Transverse colon (tissue), 4 donors: ENCODE data around the gene TRAPPC2L. TPM values are rescaled to one million over a fixed set of nuclear protein-coding genes. Genes with fewer than 3 reads are reported as not detected.

Experiments
- DNase-seq: peaks from one replicate; pipeline ENCODE4 v3.0.0-alpha.2; 2019
- H3K27ac ChIP-seq, 4 donors: fragments of 200-600 bp; sonication (generic); 2 replicates each; pipeline ENCODE4 v1.5.1; 2016 to 2018; ENCODE audit warnings: inconsistent platforms in 4 of 4
- H3K27me3 ChIP-seq: fragments of 200-600 bp; sonication (generic); 2 replicates; pipeline ENCODE4 v1.5.1; 2017; ENCODE audit warnings: inconsistent platforms
- H3K36me3 ChIP-seq, 4 donors: fragments of 200-600 bp; sonication (generic); 2 replicates each; pipeline ENCODE4 v1.5.1; 2017 to 2019; ENCODE audit warnings: inconsistent platforms in 4 of 4
- H3K4me1 ChIP-seq, 4 donors: fragments of 200-600 bp; sonication (generic); 2 replicates each; pipeline ENCODE4 v1.5.1; 2017 to 2020; ENCODE audit warnings: inconsistent platforms in 4 of 4
- H3K4me3 ChIP-seq, 4 donors: fragments of 200-600 bp; sonication (generic); 1 replicate in 1 of 4; 2 replicates in 3 of 4; pipeline versions ENCODE4 v1.5.1 to v1.6.1; 2017 to 2019; ENCODE audit warnings: inconsistent platforms in 4 of 4
- H3K9me3 ChIP-seq, 2 donors: fragments of 200-600 bp; sonication (generic); 2 replicates each; pipeline ENCODE4 v1.5.1; 2017 to 2019; ENCODE audit warnings: inconsistent platforms in 2 of 2
- CTCF ChIP-seq, 5 experiments: fragments of 200-600 bp in 3 of 5; fragments of 450-650 bp in 2 of 5; sonication (generic) in 3 of 5; IDR thresholded peaks; 1 replicate in 2 of 5; 2 replicates in 3 of 5; pipeline ENCODE4 v1.5.1; 2016 to 2017; ENCODE audit warnings: antibody characterized with exemption in 5 of 5, inconsistent platforms in 3 of 5, mild to moderate bottlenecking in 2 of 5, moderate library complexity in 1 of 5
- EP300 ChIP-seq: sonication (generic); formaldehyde crosslinking; IDR thresholded peaks from one replicate; pipeline ENCODE4 v1.6.1; 2017; ENCODE audit warnings: antibody characterized with exemption, low read depth
- POLR2A ChIP-seq: fragments of 450-650 bp; IDR thresholded peaks from one replicate; pipeline ENCODE4 v1.6.1; 2016; ENCODE audit warnings: antibody characterized with exemption, mild to moderate bottlenecking, moderate library complexity
- POLR2AphosphoS5 ChIP-seq, 3 donors: sonication (generic); formaldehyde crosslinking; IDR thresholded peaks; one replicate each; pipeline ENCODE4 v1.6.1; 2016; ENCODE audit warnings: antibody characterized with exemption in 3 of 3
- WGBS, 2 donors: methylation state at CpG; one replicate each; pipeline ENCODE4 v1.1.5; 2018; ENCODE audit warnings: low coverage in 1 of 2; 5-methylcytosine and 5-hydroxymethylcytosine counted together
- in situ Hi-C, 4 donors: fragments of 200-750 bp; cut with MboI; loops; one replicate each; pipeline versions ENCODE4 v1.15.0 to v1.15.1; 2017; ENCODE audit warnings: low sequenced_read_pairs in 3 of 4, low pct_ligation_motif_present in 1 of 4, low pct_unique_long_range_greater_than_20kb in 1 of 4
- intact Hi-C: fragments of 100-400 bp; cut with DNase I; formaldehyde crosslinking; loops from one replicate; pipeline ENCODE4 v1.15.1; 2023; ENCODE audit warnings: low total_unique reads
- total RNA-seq, 4 donors: library from RNA; depleted of rRNA; stranded (reverse); fragments of >200 nt; gene quantifications; one replicate each; pipeline ENCODE4 v1.1.0, GENCODE V29; 2016

TRAPPC2L gene
- total RNA-seq, 4 donors from 2014 or later: 9.8 to 34.4 (median 19.7) TPM

- 48% methylated on average over 42 of the region's 46 CpGs; no CpG with 5 or more reads in 1 of the 2 donors for WGBS, 2 donors
- H3K4me1 ChIP-seq: peaks cover 0 to 17% (median 16%) of the 10 kb centered on the region in 4 donors
- in situ Hi-C loops: no loop called here
- no peaks in the 10 kb centered on the region for H3K36me3 ChIP-seq
- H3K9me3 ChIP-seq: no peaks in the 10 kb centered on the region
- H3K27me3 ChIP-seq: peaks cover 15% of the 10 kb centered on the region
- TF ChIP-seq EP300 (no peak), CTCF (IDR thresholded peaks at IDR 0.05) (no peak), POLR2A (no peak), POLR2AphosphoS5 (IDR thresholded peaks at IDR 0.05) (no peak)
- peak; percentile 36 for DNase-seq
- peak overlapping the region in 1 of 4 donors; percentile 1 for H3K4me3 ChIP-seq
- H3K27ac ChIP-seq: no peak overlapping the region
- intact Hi-C loops: no loop called here
These were observed 24.2 kb downstream of the TRAPPC2L start for GRCh38 chr16:88881007-88881615.

- DNase-seq: no peak
- 80% methylated on average over 6 to 21 of the region's 27 CpGs for WGBS, 2 donors
- no peaks in the 10 kb centered on the region for H3K9me3 ChIP-seq
- no peak overlapping the region for H3K27ac ChIP-seq
- in situ Hi-C loops: no loop called here
- peaks cover 0 to 23% (median 16%) of the 10 kb centered on the region in 4 donors for H3K4me1 ChIP-seq
- intact Hi-C loops: no loop called here
- H3K27me3 ChIP-seq: peaks cover 15% of the 10 kb centered on the region
- no peak for TF ChIP-seq EP300
- TF ChIP-seq POLR2A: no peak
- TF ChIP-seq CTCF (IDR thresholded peaks at IDR 0.05): no peak
- TF ChIP-seq POLR2AphosphoS5 (IDR thresholded peaks at IDR 0.05): no peak
- H3K36me3 ChIP-seq: no peaks in the 10 kb centered on the region
- no peak overlapping the region for H3K4me3 ChIP-seq
These were observed 24.9 kb downstream of the TRAPPC2L start for GRCh38 chr16:88881675-88882357.

- peaks cover 15% of the 10 kb centered on the region for H3K27me3 ChIP-seq
- H3K9me3 ChIP-seq: no peaks in the 10 kb centered on the region
- 66% methylated on average over 26 of the region's 26 CpGs; no CpG with 5 or more reads in 1 of the 2 donors for WGBS, 2 donors
- no peak overlapping the region for H3K4me3 ChIP-seq
- no peak for TF ChIP-seq POLR2A
- no peak for TF ChIP-seq POLR2AphosphoS5 (IDR thresholded peaks at IDR 0.05)
- TF ChIP-seq EP300: no peak
- no peak for TF ChIP-seq CTCF (IDR thresholded peaks at IDR 0.05)
- intact Hi-C loops: no loop called here
- peaks cover 0 to 24% (median 16%) of the 10 kb centered on the region in 4 donors for H3K4me1 ChIP-seq
- H3K36me3 ChIP-seq: no peaks in the 10 kb centered on the region
- H3K27ac ChIP-seq: no peak overlapping the region
- DNase-seq: peak; percentile 65
- in situ Hi-C loops: no loop called here
These were observed 25.6 kb downstream of the TRAPPC2L start for GRCh38 chr16:88882358-88883030.

GRCh38 chr16:88883117-88883895 lies 26.4 kb downstream of the TRAPPC2L start:
- no peak for DNase-seq
- no peaks in the 10 kb centered on the region for H3K36me3 ChIP-seq
- in situ Hi-C loops (no loop called here), intact Hi-C loops (no loop called here)
- 92% methylated on average over 49 of the region's 49 CpGs; no CpG with 5 or more reads in 1 of the 2 donors for WGBS, 2 donors
- no peak overlapping the region for H3K4me3 ChIP-seq
- H3K9me3 ChIP-seq: no peaks in the 10 kb centered on the region
- H3K27me3 ChIP-seq: peaks cover 15% of the 10 kb centered on the region
- no peak overlapping the region for H3K27ac ChIP-seq
- no peak for TF ChIP-seq CTCF (IDR thresholded peaks at IDR 0.05)
- no peak for TF ChIP-seq POLR2A
- TF ChIP-seq POLR2AphosphoS5 (IDR thresholded peaks at IDR 0.05): no peak
- no peak for TF ChIP-seq EP300
- peaks cover 4 to 29% (median 18%) of the 10 kb centered on the region in 4 donors for H3K4me1 ChIP-seq
